Mononuclear cell (primary cell): ENCODE results near the gene GDF15. TPM values are rescaled to one million over a fixed set of nuclear protein-coding genes. Genes with fewer than 3 reads are reported as not detected.

ENCODE experiments used
- H3K27me3 ChIP-seq: 2 replicates; pipeline ENCODE4 v1.6.0; 2011; ENCODE audit warnings: low read length, control low read depth; ENCODE audit not compliant: insufficient read depth
- H3K4me1 ChIP-seq: 2 replicates; pipeline ENCODE4 v1.5.1; 2011; ENCODE audit warnings: mild to moderate bottlenecking, low read length, control low read depth; ENCODE audit not compliant: insufficient read depth
- H3K4me3 ChIP-seq: 2 replicates; pipeline ENCODE4 v1.5.1; 2011; ENCODE audit warnings: mild to moderate bottlenecking, low read length, moderate library complexity
- H3K9me3 ChIP-seq: 2 replicates; pipeline ENCODE4 v1.5.1; 2011; ENCODE audit warnings: low read depth, mild to moderate bottlenecking, control low read depth, low read length
- total RNA-seq: library from RNA; depleted of rRNA; stranded (reverse); fragments of >200 nt; gene quantifications from one replicate; pipeline ENCODE4 v1.2.3, GENCODE V29; 2012

GDF15 gene
- total RNA-seq, 1 donor, result not detected

- peaks cover 39% of the 10 kb centered on the region for H3K4me1 ChIP-seq
- H3K27me3 ChIP-seq, result peaks cover 2% of the 10 kb centered on the region
- H3K9me3 ChIP-seq, result no peaks in the 10 kb centered on the region
- H3K4me3 ChIP-seq, result no peak overlapping the region
Measured at GRCh38 chr19:18435178-18435841, 49.4 kb downstream of the GDF15 start.

DNA sequence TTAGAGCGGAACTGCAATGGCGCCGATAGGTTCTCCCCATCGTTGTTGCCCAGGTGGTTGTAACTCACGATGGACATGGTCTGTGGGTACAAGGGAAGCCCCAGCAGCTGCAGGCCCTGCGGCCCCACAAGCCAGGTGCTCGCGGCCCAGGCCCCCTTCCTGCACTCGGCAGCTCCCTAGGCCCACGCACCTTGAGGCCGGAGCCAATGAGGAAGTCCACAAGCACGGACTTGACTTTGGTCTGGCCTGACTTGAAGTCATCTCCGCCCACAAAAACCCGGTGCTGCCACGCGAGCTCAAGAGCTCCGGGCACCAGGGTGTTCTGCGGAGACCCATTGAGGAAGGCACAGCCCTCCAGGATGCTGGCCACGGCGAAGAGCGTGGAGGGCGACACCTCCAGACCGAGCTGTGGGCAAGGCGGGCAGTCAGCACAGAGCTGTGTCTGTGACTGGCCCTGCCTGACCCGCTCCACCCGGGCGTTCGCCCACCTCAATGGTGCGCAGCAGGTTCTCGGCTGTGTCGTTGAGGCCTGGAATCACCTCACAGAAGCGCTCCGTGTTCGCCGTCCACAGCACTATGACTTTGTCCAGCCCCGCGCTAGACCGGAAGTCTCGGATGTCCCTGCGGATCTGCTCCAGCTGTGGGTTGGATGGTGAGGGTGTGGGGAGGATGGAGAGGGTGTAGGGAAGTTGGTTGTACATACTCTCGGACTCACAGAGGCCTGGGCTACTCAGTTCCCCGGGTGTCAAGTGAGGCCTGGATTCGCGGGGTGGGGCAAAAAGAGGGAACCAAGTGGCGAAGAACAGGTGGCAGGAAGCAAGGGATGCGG lies 50.1 kb downstream of the GDF15 start:
- Histone ChIP-seq H3K27me3 (peaks cover 2% of the 10 kb centered on the region), H3K9me3 (no peaks in the 10 kb centered on the region), H3K4me3 (no peak overlapping the region), H3K4me1 (peaks cover 36% of the 10 kb centered on the region)

DNA sequence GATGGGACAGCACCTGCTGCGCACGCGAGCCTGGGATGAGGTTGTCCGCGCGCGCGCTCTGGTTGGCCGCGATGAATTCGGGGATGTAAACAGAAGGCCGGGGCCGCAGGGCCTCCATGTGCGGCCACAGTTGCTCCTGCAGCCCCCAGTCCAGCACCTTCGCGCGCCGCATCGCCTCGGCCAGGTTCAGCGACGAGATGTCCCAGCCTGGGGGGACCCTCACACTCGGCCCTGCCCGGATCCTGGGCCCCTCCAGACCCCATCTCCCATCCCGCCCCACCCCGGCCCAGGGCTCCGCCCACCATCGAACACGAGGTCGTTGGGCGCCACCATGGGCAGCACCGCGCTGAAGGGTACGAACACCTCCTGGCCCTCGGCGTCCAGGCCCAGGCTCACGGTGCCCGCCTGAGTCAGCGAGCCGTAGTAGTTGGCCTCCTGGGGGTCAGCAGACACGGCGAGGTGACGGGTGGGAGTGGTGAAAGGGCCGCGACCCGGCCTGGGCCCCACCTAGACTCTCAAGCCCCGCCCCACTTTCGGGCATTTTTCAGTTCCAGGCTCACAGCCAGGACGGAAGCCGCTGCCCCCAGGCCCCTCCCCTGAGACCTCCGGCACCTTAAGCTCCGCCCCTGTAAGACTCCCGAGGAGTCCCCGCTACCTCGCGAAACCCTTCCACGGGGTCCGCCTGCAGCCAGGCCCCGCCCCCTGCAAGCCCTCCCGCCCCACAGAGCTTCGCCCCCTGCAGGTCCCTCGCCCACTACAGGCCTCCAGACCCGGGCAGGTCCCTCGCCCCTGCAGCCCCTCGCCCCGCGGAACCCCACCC lies 50.9 kb downstream of the GDF15 start:
- Histone ChIP-seq H3K27me3 (peaks cover 2% of the 10 kb centered on the region), H3K4me3 (peak overlapping the region; percentile 16), H3K9me3 (no peaks in the 10 kb centered on the region), H3K4me1 (peaks cover 36% of the 10 kb centered on the region)

GRCh38 chr19:18437491-18438330 lies 51.8 kb downstream of the GDF15 start, which contains the start of gene ISYNA1:
Gene ISYNA1 (minus strand): TSS chr19:18438133. CDS start chr19:18437979, 154 bp downstream.
- H3K4me1 ChIP-seq, result peaks cover 33% of the 10 kb centered on the region
- H3K27me3 ChIP-seq, result peaks cover 2% of the 10 kb centered on the region
- no peaks in the 10 kb centered on the region for H3K9me3 ChIP-seq
- peak within 1 kb of the TSS; percentile 22 for H3K4me3 ChIP-seq

GRCh38 chr19:18438331-18439024 lies 52.5 kb downstream of the GDF15 start:
- no peak overlapping the region for H3K4me3 ChIP-seq
- peaks cover 26% of the 10 kb centered on the region for H3K4me1 ChIP-seq
- peaks cover 2% of the 10 kb centered on the region for H3K27me3 ChIP-seq
- H3K9me3 ChIP-seq, result no peaks in the 10 kb centered on the region

Other genes with a start within 250 kb of the GDF15 start
- gene PIK3R2, start 233.0 kb upstream of the GDF15 start, total RNA-seq, result 3.7 TPM
- gene IFI30, start 212.3 kb upstream of the GDF15 start, total RNA-seq, result 769 TPM
- gene MPV17L2, start 192.9 kb upstream of the GDF15 start, total RNA-seq, result 4.3 TPM
- gene RAB3A, start 182.1 kb upstream of the GDF15 start, total RNA-seq, result 3.8 TPM
- gene PDE4C, start 159.7 kb upstream of the GDF15 start, total RNA-seq, result not detected
- gene IQCN, start 111.7 kb upstream of the GDF15 start, total RNA-seq, result 7.7 TPM
- gene JUND, start 104.5 kb upstream of the GDF15 start, total RNA-seq, result 1,318 TPM
- gene LSM4, start 63.1 kb upstream of the GDF15 start, total RNA-seq, result 62.4 TPM
- gene PGPEP1, start 45.6 kb upstream of the GDF15 start, total RNA-seq, result 21.4 TPM
- gene LRRC25, start 11.5 kb downstream of the GDF15 start, total RNA-seq, result 32.7 TPM
- gene SSBP4, start 33.2 kb downstream of the GDF15 start, total RNA-seq, result 46.2 TPM
- gene ISYNA1, start 52.0 kb downstream of the GDF15 start, total RNA-seq, result 7.8 TPM
- 40.4 TPM for gene ELL, start 135.9 kb downstream of the GDF15 start, total RNA-seq
- 169 TPM for gene FKBP8, start 157.4 kb downstream of the GDF15 start, total RNA-seq
- 70.5 TPM for gene KXD1, start 171.7 kb downstream of the GDF15 start, total RNA-seq
- gene UBA52, start 185.7 kb downstream of the GDF15 start, total RNA-seq, result 1,795 TPM
- 48.7 TPM for gene REX1BD, start 202.6 kb downstream of the GDF15 start, total RNA-seq
- 0.21 TPM for gene CRLF1, start 220.6 kb downstream of the GDF15 start, total RNA-seq
- gene TMEM59L, start 226.7 kb downstream of the GDF15 start, total RNA-seq, result not detected